ENCODE measurements around the gene CLNK.

The CLNK gene

DNA sequence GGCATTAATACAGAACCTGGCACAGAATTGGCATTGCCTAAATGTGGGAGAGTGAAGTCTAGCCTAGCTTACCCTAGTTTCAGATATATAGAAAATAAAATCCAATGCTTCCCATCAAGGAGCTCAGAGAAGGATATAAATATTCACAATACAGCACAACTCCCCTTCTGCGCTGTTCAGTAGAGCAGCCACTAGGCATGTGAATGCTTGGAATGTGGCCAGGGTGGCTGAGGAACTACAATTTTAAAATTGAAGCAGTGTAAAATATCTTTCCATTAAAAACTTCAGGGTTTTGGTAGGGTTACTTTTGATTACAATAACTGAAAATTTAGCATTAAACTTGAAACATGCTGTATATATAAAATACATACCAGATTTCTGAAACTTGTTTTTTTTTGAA is 246.8 kb downstream of the CLNK start:
- no peak for DNase-seq
